T-helper 2 cell (primary cell): ENCODE measurements around the gene G6PC2.
"Not testable (repeated sequence)": the region's sequence is repeated elsewhere in the genome, so short reads cannot be mapped to it uniquely, and the experiment has no call there.

Source experiments
- DNase-seq, 5 experiments: peaks; one replicate each; pipeline versions ENCODE4 v3.0.0 to v3.0.0-alpha.2; 2012 to 2022
- total RNA-seq, 2 donors: gene quantifications; one replicate each; lab custom pipeline; 2026; lab: John Stamatoyannopoulos, UW

The G6PC2 gene
- total RNA-seq: 0 reads per million in 2 donors

DNA sequence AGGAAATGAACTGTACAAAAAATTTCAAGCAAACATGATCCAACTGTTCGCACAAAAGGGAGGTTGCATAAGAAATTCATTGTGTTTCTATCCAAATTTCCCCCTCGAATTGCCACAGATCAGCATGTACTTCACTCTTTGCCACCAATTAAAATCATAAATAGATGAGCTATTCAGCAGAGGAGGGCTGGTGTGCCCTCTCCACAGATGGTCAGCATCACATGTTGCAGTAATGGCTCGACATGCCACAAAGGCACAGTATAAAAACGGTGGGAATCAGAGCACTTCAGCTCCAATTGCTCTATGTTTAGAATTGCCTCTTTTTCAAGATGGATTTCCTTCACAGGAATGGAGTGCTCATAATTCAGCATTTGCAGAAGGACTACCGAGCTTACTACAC, at the start of gene G6PC2:
Gene G6PC2, plus strand, starts transcription at position 289 of the 400 bp plus-strand sequence. Its CDS starts 41 bp downstream, at position 330.
- DNase-seq: no peak

DNA sequence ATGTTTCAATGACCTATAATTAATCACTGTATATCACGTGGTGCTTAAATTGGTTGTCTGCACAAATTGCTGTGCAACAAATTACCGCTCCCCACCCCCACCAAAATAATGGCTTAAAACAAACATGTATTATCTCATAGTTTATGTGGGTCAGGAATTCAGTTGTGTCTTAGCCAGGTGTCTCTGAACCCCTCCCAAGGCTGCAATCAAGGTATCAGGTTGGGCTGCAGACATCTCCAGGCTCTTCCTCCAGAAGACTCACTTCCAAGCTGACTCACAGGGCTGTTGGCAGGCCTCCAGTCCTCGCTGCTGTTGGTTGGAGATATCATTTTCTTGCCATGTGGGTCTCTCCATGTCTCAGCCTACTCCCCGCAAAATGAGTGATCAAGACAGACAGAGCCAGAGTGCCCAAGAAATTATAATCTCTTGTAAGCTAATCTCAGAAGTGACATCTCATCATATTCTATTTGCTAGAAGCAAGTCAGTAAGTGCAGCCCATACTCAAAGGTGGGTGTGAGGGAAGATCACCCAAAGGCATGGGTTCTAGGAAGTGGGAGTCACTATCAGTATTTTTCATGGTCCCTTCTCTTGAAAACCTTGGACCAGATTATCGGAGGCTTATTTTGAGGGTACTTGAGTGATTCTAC, 49.3 kb upstream of the G6PC2 start:
- DNase-seq: no peak

- DNase-seq: no peak
Observed at GRCh38 chr2:168852481-168852880, 48.6 kb upstream of the G6PC2 start.

DNA sequence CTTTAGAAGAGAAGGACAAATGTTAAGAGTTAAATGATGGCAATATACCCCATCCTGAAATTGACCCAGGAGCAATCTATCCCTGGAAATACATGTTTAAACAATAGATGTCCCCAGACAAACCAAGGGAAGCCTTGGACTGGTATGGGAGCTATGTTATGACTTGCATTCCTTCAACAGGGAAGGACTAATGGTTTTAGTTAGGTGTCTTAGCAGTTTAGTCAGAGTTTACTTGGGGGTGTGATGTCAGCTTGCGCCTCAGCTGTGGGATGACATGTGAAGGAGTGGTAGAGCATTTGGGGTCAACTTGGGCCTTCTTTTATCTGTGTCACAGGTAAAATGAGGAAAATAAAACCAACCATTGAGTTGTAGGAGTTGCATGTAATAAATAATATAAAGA, 47.6 kb upstream of the G6PC2 start:
- no peak for DNase-seq

- DNase-seq: no peak
Observed at GRCh38 chr2:168854651-168855050, 46.4 kb upstream of the G6PC2 start.

DNA sequence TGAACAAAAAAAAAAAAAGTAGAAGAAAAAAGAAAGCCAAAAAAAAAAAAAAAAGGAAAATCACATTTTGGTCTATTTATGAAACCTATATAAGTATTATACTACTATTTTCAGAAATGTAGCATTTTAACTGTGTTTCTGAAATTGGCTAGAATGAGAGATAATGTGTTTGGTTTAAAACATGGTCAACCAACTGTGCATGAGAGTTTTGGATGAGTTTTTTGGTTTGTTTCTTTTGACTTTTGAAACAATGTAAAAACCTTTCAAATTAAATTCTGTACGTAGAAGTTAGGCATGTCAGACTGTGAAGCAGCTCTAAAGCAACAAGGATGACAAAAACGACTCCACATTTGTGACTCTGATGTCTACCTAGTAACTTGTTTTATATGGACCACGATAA, 45.5 kb upstream of the G6PC2 start:
- no peak for DNase-seq

DNA sequence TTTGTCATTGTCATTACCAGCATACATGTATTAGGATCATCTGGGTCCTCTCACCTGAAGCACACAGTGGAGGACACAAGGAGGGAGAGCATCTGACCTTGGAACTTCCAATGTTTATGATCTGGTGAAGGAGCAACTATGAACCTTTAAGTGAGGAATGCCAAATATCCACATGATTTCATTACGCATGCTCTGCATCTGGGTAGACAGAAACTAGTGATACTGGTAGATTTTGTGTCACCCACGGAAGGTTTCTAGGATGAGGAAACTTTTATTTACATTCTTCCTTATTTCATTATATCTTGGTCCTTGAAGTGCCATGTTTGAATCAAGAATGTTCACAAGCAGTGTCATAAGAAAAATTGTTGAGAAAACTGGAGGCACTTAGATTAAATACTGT, 42.9 kb upstream of the G6PC2 start:
- no peak for DNase-seq

- not testable (repeated sequence) for DNase-seq
Observed at GRCh38 chr2:168867164-168867563, 33.9 kb upstream of the G6PC2 start.

GRCh38 chr2:168870369-168870768, 30.7 kb upstream of the G6PC2 start:
- not testable (repeated sequence) for DNase-seq

GRCh38 chr2:168870824-168871223, 30.3 kb upstream of the G6PC2 start:
- not testable (repeated sequence) for DNase-seq

- DNase-seq: no peak
Observed at GRCh38 chr2:168874368-168875054, 26.6 kb upstream of the G6PC2 start.

DNA sequence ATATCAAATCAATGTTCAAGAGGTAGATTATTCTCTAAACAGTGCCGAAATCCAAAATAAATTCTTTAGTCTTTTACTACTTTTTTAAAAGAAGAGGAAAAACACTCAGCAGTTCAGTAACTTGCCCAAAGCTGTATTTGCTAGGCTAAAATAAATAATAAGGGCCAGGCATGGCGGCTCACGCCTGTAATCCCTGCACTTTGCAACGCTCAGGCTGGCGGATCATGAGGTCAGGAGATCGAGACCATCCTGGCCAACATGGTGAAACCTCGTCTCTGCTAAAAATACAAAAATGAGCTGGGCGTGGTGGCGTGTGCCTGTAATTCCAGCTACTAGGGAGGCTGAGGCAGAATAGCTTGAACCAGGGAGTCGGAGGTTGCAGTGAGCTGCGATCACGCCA, 18.9 kb upstream of the G6PC2 start:
- not testable (repeated sequence) for DNase-seq

DNA sequence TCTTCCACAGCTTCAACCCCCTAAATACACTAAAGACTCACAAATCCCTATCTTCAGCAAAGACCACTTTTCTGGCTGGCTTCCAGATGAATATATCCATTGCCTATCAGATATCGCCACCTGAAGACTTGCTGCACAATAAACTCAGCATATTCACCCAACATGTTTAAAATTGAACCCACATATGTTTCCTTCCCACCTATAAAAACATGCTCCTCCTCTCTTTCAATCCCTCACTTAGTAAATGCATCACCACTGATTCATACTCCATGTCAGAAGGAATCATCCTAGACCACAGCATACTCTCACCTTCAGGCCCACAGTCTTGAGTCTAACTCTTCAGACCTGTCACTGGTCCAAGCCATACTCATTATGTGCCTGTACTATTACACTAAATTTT, 16.1 kb upstream of the G6PC2 start:
- DNase-seq: no peak

- DNase-seq: peak in 1 of 5 experiments; percentile 19
Observed at GRCh38 chr2:168889635-168890005, 11.5 kb upstream of the G6PC2 start.

GRCh38 chr2:168890006-168890782, 10.9 kb upstream of the G6PC2 start, which contains the start of gene SPC25:
SPC25 (minus strand) TSS chr2:168890430; CDS start chr2:168889519, 911 bp downstream.
- peak; percentile 68 to 95 (median 77) for DNase-seq

DNA sequence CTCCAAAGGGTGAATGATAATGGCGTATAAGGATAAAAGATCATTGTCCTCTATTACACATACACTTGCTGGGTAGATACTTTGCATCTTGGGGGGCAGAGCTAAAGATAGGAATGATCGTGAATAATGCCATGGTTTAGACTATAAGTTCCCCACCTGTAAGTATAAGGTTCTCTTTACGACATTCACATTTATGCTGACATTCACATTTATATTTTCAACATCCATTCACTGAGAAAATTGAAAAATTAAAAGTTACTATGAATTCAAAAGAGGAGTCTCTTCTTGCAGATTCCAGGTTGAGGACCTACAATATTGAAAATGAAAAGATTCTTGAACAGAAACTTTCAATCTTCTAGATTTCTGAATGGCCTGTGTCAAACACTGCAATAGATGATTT, 8.8 kb upstream of the G6PC2 start:
- no peak for DNase-seq

GRCh38 chr2:168894101-168894500, 7.0 kb upstream of the G6PC2 start:
- no peak for DNase-seq

GRCh38 chr2:168894720-168895119, 6.4 kb upstream of the G6PC2 start:
- DNase-seq: no peak

DNA sequence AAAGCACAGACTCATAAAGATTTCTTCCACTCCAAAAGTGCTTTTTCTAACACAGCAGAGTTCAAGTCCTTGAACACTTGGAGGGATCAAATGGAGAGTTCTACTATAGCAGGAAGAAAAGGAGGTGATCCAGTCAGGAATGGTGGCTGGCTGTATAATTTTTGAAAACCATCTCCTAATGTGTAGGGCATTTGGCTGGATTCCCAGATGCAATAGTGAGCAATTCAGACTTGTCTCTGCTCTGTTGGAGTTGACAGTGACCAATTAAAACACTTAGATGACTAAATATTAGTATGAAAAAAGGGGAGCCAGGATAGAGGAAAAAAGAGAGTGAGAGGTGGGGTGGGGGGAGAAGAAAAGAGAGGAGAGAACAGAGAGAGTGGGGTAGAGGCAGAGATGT, 5.3 kb upstream of the G6PC2 start:
- DNase-seq: no peak

DNA sequence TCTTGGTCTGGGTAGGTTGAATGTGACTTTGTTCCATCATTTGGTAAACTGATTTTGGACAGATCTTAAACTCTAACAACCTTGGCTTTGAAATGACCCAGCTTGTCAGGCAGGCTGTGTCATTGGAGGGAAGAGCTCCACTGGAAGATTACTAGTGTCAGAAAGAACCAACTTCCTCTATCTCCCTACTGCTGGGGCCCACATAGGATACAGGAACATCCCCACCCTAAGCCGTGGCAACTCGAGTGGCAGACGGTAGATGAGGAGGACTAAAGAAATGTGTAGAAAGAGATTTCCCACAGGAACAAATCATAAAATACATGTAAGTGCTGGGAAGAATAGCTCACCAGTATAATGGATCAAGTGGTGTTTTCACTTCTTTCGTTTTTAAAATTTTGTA, 4.3 kb upstream of the G6PC2 start:
- DNase-seq: no peak

DNA sequence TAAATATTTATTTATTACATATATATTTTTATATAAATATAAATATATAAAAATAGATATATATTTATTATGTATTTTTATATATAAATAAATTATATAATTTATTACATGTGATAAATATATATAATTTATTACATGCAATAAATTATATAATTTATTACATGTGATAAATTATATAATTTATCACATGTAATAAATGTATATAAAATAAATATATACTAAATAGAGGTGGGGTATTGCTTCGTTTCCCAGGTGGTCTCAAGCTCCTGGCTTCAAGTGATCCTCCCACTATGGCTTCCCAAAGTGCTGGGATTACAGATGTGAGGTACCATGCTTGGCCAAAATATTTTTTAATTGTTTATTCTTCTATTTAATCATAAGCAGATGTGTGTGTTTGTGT, 3.6 kb upstream of the G6PC2 start:
- DNase-seq: no peak

- DNase-seq: no peak
Observed at GRCh38 chr2:168903888-168904287, 2.8 kb downstream of the G6PC2 start.

GRCh38 chr2:168904358-168904757, 3.3 kb downstream of the G6PC2 start:
- no peak for DNase-seq
